Epithelial cell of esophagus (primary cell): ENCODE measurements around the gene HDGFL3.

ENCODE experiments used
- DNase-seq: peaks from one replicate; pipeline ENCODE4 v3.0.0; 2010; ENCODE audit warnings: low read depth
- H3K4me3 ChIP-seq: 2 replicates; pipeline ENCODE4 v1.5.1; 2011; ENCODE audit warnings: mild to moderate bottlenecking, low read length, control low read depth
- CTCF ChIP-seq: IDR thresholded peaks from 2 replicates; pipeline ENCODE4 v1.5.1; 2011; ENCODE audit warnings: low read depth, mild to moderate bottlenecking, low read length, control low read depth, inconsistent platforms; ENCODE audit not compliant: insufficient read depth; ENCODE audit errors: missing control alignments

Gene HDGFL3

GRCh38 chr15:83207660-83208366 is at the start of gene HDGFL3:
HDGFL3 (minus strand) TSS chr15:83207823; CDS start chr15:83207414, 409 bp downstream.
- no peak for TF ChIP-seq CTCF
- H3K4me3 ChIP-seq, result peak within 1 kb of the TSS; percentile 69
- DNase-seq, result peak; percentile 59

GRCh38 chr15:83250781-83251180 is 43.2 kb upstream of the HDGFL3 start:
- no peak for TF ChIP-seq CTCF
- no peak overlapping the region for H3K4me3 ChIP-seq
- peak; percentile 68 for DNase-seq

- no peak overlapping the region for H3K4me3 ChIP-seq
- no peak for DNase-seq
- no peak for TF ChIP-seq CTCF
Measured at GRCh38 chr15:83249030-83249343, 41.4 kb upstream of the HDGFL3 start.

- DNase-seq, result peak; percentile 70
- TF ChIP-seq CTCF, result peak; percentile 82
Measured at GRCh38 chr15:83248151-83249029, 40.8 kb upstream of the HDGFL3 start.

GRCh38 chr15:83243634-83244033 is 36.0 kb upstream of the HDGFL3 start:
- TF ChIP-seq CTCF, result no peak
- DNase-seq, result no peak
- H3K4me3 ChIP-seq, result no peak overlapping the region

More at GRCh38 chr15:83248151-83249029, 40.8 kb upstream of the HDGFL3 start:
- H3K4me3 ChIP-seq, result no peak overlapping the region

- no peak for DNase-seq
- TF ChIP-seq CTCF, result no peak
- H3K4me3 ChIP-seq, result no peak overlapping the region
Measured at GRCh38 chr15:83230242-83230641, 22.6 kb upstream of the HDGFL3 start.
